Thyroid gland (tissue), 4 donors: ENCODE results near the gene PREB.

Source experiments
- POLR2A ChIP-seq, 2 donors: fragments of 450-650 bp; IDR thresholded peaks; one replicate each; pipeline ENCODE4 v1.6.1; 2017; ENCODE audit warnings: antibody characterized with exemption in 2 of 2, mild to moderate bottlenecking in 2 of 2, moderate library complexity in 1 of 2
- TF ChIP-seq, protein P1 (sequence below), 6 experiments: fragments of 200-600 bp in 3 of 6; fragments of 450-650 bp in 3 of 6; sonication (generic) in 3 of 6; IDR thresholded peaks; one replicate each; pipeline ENCODE4 v1.5.1; 2016 to 2019; ENCODE audit warnings: antibody characterized with exemption in 6 of 6, mild to moderate bottlenecking in 2 of 6, inconsistent platforms in 1 of 6, moderate library complexity in 1 of 6

DNA sequence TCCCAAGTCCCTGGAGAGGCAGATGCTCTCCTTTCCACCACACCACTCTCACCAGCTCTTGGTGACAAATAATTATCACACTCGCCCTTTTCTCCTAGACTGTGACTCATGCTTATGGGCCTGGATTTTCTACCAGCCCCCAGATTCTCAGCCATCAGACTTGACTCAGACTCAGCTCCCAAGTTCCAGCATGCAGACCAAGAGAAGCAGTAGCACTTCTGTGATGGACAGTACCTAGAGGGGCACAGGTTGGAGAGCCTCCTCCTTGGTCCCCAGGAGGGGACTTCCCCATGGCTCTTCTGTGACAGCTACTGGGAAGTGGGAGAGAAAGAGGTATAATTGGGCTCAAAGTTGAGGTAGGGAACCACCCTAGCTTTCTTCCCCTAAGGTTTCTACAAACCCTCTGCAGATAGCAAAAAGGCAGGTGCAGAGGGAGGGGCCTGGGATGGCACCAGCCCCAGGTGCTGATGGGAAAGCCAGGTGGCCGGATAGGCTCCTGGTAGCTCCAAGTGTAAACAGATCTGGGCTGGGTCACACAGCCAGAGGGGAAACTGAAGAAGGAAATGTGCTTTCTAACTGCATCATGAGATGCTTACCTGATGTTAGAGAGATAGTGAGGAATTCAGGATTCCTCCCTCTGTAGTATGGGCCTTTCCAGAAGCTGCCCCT lies 18.5 kb upstream of the PREB start:
- TF ChIP-seq, protein P1, sequence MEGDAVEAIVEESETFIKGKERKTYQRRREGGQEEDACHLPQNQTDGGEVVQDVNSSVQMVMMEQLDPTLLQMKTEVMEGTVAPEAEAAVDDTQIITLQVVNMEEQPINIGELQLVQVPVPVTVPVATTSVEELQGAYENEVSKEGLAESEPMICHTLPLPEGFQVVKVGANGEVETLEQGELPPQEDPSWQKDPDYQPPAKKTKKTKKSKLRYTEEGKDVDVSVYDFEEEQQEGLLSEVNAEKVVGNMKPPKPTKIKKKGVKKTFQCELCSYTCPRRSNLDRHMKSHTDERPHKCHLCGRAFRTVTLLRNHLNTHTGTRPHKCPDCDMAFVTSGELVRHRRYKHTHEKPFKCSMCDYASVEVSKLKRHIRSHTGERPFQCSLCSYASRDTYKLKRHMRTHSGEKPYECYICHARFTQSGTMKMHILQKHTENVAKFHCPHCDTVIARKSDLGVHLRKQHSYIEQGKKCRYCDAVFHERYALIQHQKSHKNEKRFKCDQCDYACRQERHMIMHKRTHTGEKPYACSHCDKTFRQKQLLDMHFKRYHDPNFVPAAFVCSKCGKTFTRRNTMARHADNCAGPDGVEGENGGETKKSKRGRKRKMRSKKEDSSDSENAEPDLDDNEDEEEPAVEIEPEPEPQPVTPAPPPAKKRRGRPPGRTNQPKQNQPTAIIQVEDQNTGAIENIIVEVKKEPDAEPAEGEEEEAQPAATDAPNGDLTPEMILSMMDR (IDR thresholded peaks at IDR 0.05), result no peak
- no peak for TF ChIP-seq POLR2A (IDR thresholded peaks at IDR 0.05)
